BLaER1 (cell line): ENCODE measurements around the gene OGA.
"Not testable (repeated sequence)": the region's sequence is repeated elsewhere in the genome, so short reads cannot be mapped to it uniquely, and the experiment has no call there.

Source experiments
- H3K27ac ChIP-seq: shearing (Covaris generic); formaldehyde crosslinking; 2 replicates; pipeline ENCODE4 v1.8.1; 2022
- H3K27me3 ChIP-seq: shearing (Covaris generic); formaldehyde crosslinking; 2 replicates; pipeline ENCODE4 v1.8.1; 2022
- H3K36me3 ChIP-seq: shearing (Covaris generic); formaldehyde crosslinking; 2 replicates; pipeline ENCODE4 v1.8.1; 2022
- H3K4me1 ChIP-seq: shearing (Covaris generic); formaldehyde crosslinking; 2 replicates; pipeline ENCODE4 v1.8.1; 2022
- H3K4me2 ChIP-seq: shearing (Covaris generic); formaldehyde crosslinking; 2 replicates; pipeline ENCODE4 v1.8.1; 2022
- H3K4me3 ChIP-seq: shearing (Covaris generic); formaldehyde crosslinking; 2 replicates; pipeline ENCODE4 v1.8.1; 2022
- H3K9ac ChIP-seq: shearing (Covaris generic); formaldehyde crosslinking; 2 replicates; pipeline ENCODE4 v1.8.1; 2022
- H3K9me3 ChIP-seq: shearing (Covaris generic); formaldehyde crosslinking; 2 replicates; pipeline ENCODE4 v1.8.1; 2022
- H4K20me1 ChIP-seq: shearing (Covaris generic); formaldehyde crosslinking; 2 replicates; pipeline ENCODE4 v1.8.1; 2022
- Cebpa-rat ChIP-seq: shearing (Covaris generic); IDR thresholded peaks from 2 replicates; pipeline ENCODE4 v1.8.1; 2022

The OGA gene

DNA sequence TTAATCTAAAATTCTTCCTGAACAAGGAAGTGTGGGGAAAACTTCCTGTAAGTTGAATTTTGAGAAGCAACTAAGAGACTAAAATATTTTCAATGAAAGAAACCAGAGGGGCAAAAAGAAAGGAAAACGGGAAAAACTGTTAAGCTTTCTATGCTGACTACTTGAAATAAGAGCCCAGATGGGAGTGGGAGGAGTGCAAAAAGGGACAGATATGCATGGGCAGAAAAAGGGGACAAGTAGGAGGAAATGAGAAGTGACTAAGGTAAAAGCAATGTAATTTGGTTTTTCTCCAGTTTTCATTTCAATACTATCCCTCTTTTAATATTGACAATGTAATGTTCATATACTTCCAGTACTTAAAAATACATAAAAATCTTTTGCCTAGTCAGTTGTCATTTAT is 11.1 kb downstream of the OGA start:
- H3K36me3 ChIP-seq = peaks cover 99% of the 10 kb centered on the region
- no peak overlapping the region for H3K4me2 ChIP-seq
- no peaks in the 10 kb centered on the region for H3K4me1 ChIP-seq
- H3K4me3 ChIP-seq = no peak overlapping the region
- no peak for TF ChIP-seq Cebpa-rat
- no peak overlapping the region for H3K9ac ChIP-seq
- peaks cover 95% of the 10 kb centered on the region for H4K20me1 ChIP-seq
- H3K9me3 ChIP-seq = no peaks in the 10 kb centered on the region
- no peak overlapping the region for H3K27ac ChIP-seq
- no peaks in the 10 kb centered on the region for H3K27me3 ChIP-seq

DNA sequence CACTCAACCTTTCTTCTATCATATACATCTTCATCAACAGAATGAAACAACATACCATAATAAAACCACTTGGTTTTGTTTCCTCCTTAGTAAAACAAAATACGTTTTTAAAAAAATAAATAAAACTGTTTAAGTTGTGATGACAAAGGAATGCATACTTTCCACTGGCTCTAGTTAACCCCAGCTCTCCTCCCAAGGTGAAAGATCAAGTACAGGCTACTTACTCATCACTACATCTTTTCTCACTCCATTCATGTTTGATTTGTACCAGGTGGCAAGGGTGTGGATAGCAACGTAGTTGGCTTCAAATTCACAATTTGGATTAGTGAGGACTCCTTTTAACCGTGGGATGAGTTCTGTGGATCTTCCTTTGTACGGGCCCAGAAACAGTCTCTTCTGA is 14.7 kb downstream of the OGA start:
- Histone ChIP-seq H3K36me3 (peaks cover 100% of the 10 kb centered on the region), H3K4me1 (no peaks in the 10 kb centered on the region), H3K4me3 (no peak overlapping the region), H3K9me3 (no peaks in the 10 kb centered on the region), H3K27ac (no peak overlapping the region), H3K4me2 (no peak overlapping the region), H3K9ac (no peak overlapping the region), H4K20me1 (peaks cover 95% of the 10 kb centered on the region), H3K27me3 (no peaks in the 10 kb centered on the region)
- TF ChIP-seq Cebpa-rat = no peak

DNA sequence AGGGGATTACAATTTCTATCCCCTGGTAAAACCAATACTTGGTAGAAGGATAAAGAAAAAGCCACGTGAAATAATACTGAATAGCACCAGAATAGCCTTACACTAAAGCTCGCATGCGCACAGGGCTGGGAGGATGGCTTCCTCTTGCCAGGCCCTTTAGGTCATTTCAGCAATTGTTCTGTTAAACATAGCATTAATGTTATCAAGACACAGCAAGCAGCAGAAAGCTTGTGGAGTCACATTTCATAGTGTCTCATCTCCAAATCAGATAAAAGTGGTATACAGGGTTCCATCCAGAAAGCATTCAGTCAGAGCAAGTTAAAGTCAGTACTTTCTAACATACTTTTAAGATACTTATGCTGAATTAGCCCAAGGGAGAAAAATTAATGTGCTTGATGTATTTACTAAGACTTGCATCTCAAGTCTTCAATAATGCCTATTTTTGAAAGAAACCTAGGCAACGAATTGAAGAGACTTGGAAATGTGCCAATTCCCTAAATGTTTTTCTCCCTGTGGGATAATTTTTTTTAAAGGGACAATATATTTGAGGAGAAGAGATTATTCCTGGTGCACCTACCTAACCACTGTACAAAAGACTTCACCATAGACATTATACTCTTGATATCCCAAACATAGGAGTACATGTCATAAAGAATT is 20.7 kb downstream of the OGA start:
- H3K27me3 ChIP-seq = no peaks in the 10 kb centered on the region
- H3K4me2 ChIP-seq = no peak overlapping the region
- H3K4me3 ChIP-seq = no peak overlapping the region
- no peak for TF ChIP-seq Cebpa-rat
- H3K4me1 ChIP-seq = no peaks in the 10 kb centered on the region
- H3K9me3 ChIP-seq = no peaks in the 10 kb centered on the region
- peaks cover 95% of the 10 kb centered on the region for H4K20me1 ChIP-seq
- H3K36me3 ChIP-seq = peaks cover 99% of the 10 kb centered on the region
- no peak overlapping the region for H3K9ac ChIP-seq
- H3K27ac ChIP-seq = no peak overlapping the region

DNA sequence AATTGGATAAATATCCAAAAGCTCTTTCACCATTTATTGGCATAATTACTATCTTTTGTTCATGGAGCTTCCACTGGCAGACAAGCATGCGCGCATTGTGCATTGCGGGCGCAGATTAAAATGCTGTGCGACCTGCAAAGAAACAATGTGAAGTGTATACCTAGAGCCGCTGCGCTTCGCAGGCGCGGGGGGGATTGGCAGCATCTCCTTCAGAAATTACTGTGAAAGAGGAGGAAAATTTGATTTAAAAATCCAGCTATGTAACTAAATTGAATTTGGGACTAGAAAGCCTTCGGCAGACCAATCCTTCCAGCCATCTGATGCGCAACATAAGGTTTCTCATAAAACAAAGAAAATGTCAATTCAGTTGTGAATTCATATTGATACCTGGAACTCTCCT is 24.7 kb downstream of the OGA start:
- no peaks in the 10 kb centered on the region for H3K4me1 ChIP-seq
- TF ChIP-seq Cebpa-rat = no peak
- no peak overlapping the region for H3K4me2 ChIP-seq
- peaks cover 74% of the 10 kb centered on the region for H4K20me1 ChIP-seq
- peaks cover 98% of the 10 kb centered on the region for H3K36me3 ChIP-seq
- H3K9ac ChIP-seq = no peak overlapping the region
- H3K27ac ChIP-seq = no peak overlapping the region
- H3K9me3 ChIP-seq = no peaks in the 10 kb centered on the region
- no peaks in the 10 kb centered on the region for H3K27me3 ChIP-seq
- no peak overlapping the region for H3K4me3 ChIP-seq

DNA sequence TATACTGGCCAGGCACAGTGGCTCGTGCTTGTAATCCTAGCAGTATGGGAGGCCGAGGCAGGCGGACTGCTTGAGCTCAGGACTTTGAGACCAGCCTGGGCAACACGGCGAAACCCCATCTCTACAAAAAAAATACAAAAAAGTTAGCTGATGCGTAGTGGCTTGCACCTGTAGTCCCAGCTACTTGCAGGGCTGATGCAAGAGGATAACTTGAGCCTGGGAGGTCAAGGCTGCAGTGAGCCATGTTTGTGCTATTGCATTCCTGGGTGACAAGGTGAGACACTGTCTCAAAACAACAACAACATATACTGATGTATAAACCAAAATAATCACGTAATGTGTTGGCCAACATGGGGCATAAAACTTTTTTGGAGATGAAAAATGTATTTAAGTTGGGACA is 28.6 kb downstream of the OGA start:
- H3K4me3 ChIP-seq = no peak overlapping the region
- H3K27me3 ChIP-seq = no peaks in the 10 kb centered on the region
- H3K4me1 ChIP-seq = no peaks in the 10 kb centered on the region
- no peak overlapping the region for H3K27ac ChIP-seq
- peaks cover 99% of the 10 kb centered on the region for H3K36me3 ChIP-seq
- no peak overlapping the region for H3K9ac ChIP-seq
- H3K4me2 ChIP-seq = no peak overlapping the region
- no peaks in the 10 kb centered on the region for H3K9me3 ChIP-seq
- TF ChIP-seq Cebpa-rat = no peak
- peaks cover 42% of the 10 kb centered on the region for H4K20me1 ChIP-seq

DNA sequence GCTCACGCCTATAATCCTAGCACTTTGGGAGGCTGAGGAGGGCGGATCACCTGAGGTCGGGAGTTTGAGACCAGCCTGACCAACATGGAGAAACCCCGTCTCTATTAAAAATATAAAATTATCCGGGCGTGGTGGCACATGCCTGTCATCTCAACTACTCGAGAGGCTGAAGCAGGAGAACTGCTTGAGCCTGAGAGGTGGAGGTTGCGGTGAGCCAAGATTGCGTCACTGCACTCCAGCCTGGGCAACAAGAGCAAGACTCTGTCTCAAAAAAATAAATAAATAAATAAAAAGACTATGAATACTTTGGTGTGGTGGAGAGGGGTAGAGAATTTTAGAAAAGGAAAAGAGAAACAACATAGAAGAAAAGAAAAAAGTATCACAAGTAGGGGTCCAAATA is 29.0 kb downstream of the OGA start:
- 0 out of 2 replicates have a peak, but pooled peaks have one; percentile 14 for TF ChIP-seq Cebpa-rat
- peaks cover 99% of the 10 kb centered on the region for H3K36me3 ChIP-seq
- not testable (repeated sequence) for H3K4me1 ChIP-seq

DNA sequence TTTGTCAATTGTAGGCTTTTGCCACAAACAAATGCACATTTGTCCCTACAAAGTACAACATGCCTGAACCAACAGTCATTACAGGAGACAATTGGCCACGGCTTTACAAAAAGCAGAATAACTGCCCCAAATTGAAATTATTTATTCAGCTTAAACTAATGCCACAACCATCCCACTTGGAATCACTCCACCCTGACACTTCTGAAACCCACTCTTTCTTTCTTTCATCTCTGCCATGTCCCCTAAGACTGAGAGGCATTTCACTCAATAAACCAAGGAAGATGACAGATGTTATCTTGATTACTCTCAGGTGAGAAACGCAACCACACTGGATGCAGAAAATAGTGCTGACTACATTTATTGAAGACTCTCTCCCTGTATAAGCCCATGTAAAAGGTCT is 32.4 kb downstream of the OGA start:
- no peak overlapping the region for H3K27ac ChIP-seq
- no peaks in the 10 kb centered on the region for H3K27me3 ChIP-seq
- H3K9me3 ChIP-seq = no peaks in the 10 kb centered on the region
- H3K4me3 ChIP-seq = no peak overlapping the region
- H3K4me1 ChIP-seq = peaks cover 26% of the 10 kb centered on the region
- H3K4me2 ChIP-seq = no peak overlapping the region
- no peak overlapping the region for H3K9ac ChIP-seq
- peaks cover 21% of the 10 kb centered on the region for H4K20me1 ChIP-seq
- no peak for TF ChIP-seq Cebpa-rat
- peaks cover 69% of the 10 kb centered on the region for H3K36me3 ChIP-seq

More for the DNA sequence above, 29.0 kb downstream of the OGA start:
- H3K4me2 ChIP-seq, H3K27ac ChIP-seq, H3K9me3 ChIP-seq, H3K9ac ChIP-seq, H3K27me3 ChIP-seq, H3K4me3 ChIP-seq: not testable (repeated sequence)
- peaks cover 38% of the 10 kb centered on the region for H4K20me1 ChIP-seq

DNA sequence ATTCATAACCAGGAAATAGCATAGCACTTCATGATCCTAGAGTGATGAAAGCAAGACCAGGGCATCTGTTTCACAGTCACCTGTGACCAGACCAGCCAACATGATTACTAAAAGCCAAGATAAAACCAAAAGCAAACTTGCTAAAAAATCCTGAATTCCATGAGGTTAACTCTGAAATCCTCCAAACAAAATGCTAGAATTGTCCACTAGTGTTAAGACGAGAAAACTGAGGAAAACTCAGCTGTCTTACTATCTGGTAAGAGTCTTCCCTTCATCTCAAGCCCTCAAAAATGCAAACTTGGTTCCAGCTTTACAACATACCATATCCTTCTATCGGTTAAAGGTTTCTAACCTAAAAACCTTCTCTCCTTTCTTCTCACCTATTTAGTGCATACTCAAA is 33.7 kb downstream of the OGA start:
- Histone ChIP-seq H3K4me2 (no peak overlapping the region), H3K4me1 (peaks cover 39% of the 10 kb centered on the region)
- TF ChIP-seq Cebpa-rat = no peak

DNA sequence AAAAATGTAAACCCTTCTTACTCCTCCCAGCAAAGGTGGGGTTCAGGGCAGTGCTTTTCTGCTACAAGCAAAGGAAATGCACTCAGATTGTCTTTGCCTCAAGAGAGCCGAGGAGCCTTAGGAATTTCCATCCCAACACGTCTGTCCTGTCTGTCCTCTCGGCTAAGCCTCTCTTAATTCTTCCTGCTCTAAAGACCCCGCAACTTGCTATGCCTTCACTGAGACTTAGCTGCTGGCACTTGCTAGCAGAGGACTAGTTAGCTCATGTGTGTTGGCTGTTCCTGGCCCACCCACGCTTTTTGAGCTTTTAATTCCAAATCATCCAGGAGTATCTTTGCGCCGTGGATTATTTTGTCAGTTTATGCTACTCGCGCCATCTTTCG is 34.5 kb downstream of the OGA start:
- Histone ChIP-seq H4K20me1 (peaks cover 28% of the 10 kb centered on the region), H3K4me1 (peaks cover 47% of the 10 kb centered on the region), H3K36me3 (peaks cover 49% of the 10 kb centered on the region), H3K9me3 (no peaks in the 10 kb centered on the region), H3K4me3 (peak overlapping the region; percentile 89), H3K27me3 (peaks cover 18% of the 10 kb centered on the region), H3K4me2 (peak overlapping the region; percentile 95), H3K27ac (peak overlapping the region; percentile 81), H3K9ac (peak overlapping the region; percentile 91)
- no peak for TF ChIP-seq Cebpa-rat

More for the DNA sequence above, 33.7 kb downstream of the OGA start:
- Histone ChIP-seq H3K27ac (no peak overlapping the region), H3K27me3 (peaks cover 10% of the 10 kb centered on the region), H3K9ac (no peak overlapping the region), H3K4me3 (no peak overlapping the region), H3K9me3 (no peaks in the 10 kb centered on the region), H4K20me1 (peaks cover 26% of the 10 kb centered on the region), H3K36me3 (peaks cover 57% of the 10 kb centered on the region)

DNA sequence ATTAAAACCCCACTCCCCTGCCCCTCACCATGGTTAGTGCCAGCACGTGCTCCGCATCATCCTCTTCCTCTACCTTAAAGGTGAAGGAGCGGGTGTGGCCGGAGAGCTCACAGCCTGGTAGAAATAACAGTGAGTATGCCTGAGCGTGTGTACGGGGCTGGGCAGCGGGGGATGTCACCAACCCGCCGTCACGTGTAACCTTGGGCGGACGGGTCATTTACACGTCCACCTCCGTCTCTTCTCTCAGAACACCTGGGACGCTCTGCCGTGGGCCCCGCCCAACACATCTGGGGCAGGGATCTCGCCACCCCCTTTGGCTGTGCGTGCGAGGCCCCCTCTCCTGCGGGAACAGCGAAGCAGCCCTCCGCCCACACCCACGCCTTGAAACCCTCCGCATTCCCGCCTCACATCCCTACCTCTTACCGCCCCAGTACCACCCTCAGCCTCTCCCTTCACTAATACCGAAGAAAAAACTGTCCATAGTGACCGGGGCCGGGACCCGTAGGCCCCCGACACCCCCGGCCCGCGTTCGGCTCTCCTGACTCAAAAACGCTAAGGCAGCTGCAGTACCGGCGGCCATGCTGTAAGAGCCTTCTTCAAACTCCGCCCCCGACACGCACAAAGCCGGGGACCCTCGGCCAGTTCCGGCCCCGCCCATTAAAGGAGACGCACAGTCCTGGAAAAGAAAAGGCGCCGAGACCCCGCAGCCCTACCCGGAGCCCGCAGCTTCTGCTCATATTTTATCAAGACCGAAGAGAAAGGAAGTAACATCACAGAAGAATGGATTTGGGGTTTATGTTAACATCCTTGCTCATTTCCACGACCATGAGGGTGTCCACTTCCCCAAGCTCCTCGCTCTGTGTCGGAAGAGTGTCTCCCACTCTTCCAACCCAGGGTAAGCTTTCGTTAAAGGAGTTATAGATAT is 35.2 kb downstream of the OGA start, which contains the start of gene NPM3:
TSS of gene NPM3 (minus strand) at position 636 of the 925 bp plus-strand sequence. CDS start at position 580, 56 bp downstream.
- peaks cover 43% of the 10 kb centered on the region for H3K36me3 ChIP-seq
- peak within 1 kb of the TSS; percentile 81 for H3K27ac ChIP-seq
- H4K20me1 ChIP-seq = peaks cover 34% of the 10 kb centered on the region
- H3K9me3 ChIP-seq = no peaks in the 10 kb centered on the region
- no peak for TF ChIP-seq Cebpa-rat
- peaks cover 50% of the 10 kb centered on the region for H3K4me1 ChIP-seq
- H3K27me3 ChIP-seq = peaks cover 25% of the 10 kb centered on the region
- H3K4me2 ChIP-seq = peak within 1 kb of the TSS; percentile 95
- H3K9ac ChIP-seq = peak within 1 kb of the TSS; percentile 91
- H3K4me3 ChIP-seq = peak within 1 kb of the TSS; percentile 89
